Breast epithelium (tissue), 4 donors: ENCODE data around the gene PTPN18. TPM values are rescaled to one million over a fixed set of nuclear protein-coding genes. Genes with fewer than 3 reads are reported as not detected.

Experiments used
- DNase-seq, 2 donors: peaks; one replicate each; pipeline ENCODE4 v3.0.0-alpha.2; 2019; ENCODE audit warnings: low spot score in 2 of 2
- H3K27ac ChIP-seq, 2 donors: fragments of 200-600 bp; sonication (generic) in 1 of 2; one replicate each; pipeline ENCODE4 v1.5.1; 2016 to 2019; ENCODE audit warnings: mild to moderate bottlenecking in 1 of 2
- H3K27me3 ChIP-seq, 2 donors: fragments of 200-600 bp; sonication (generic) in 1 of 2; one replicate each; pipeline versions ENCODE4 v1.5.1 to v1.6.0; 2017 to 2019; ENCODE audit warnings: control low read depth in 1 of 2, mild to moderate bottlenecking in 1 of 2
- H3K36me3 ChIP-seq: fragments of 200-600 bp; one replicate; pipeline ENCODE4 v1.5.1; 2019
- H3K4me1 ChIP-seq, 2 donors: fragments of 200-600 bp; sonication (generic); one replicate each; pipeline ENCODE4 v1.5.1; 2016 to 2019; ENCODE audit warnings: control low read depth in 1 of 2
- H3K4me3 ChIP-seq, 3 donors: fragments of 200-600 bp; sonication (generic); 1 replicate in 2 of 3; 2 replicates in 1 of 3; pipeline ENCODE4 v1.5.1; 2016 to 2019; ENCODE audit warnings: mild to moderate bottlenecking in 3 of 3, moderate library complexity in 2 of 3
- H3K9me3 ChIP-seq, 2 donors: fragments of 200-600 bp; sonication (generic) in 1 of 2; one replicate each; pipeline ENCODE4 v1.5.1; 2016 to 2019; ENCODE audit warnings: control low read depth in 1 of 2
- CTCF ChIP-seq, 3 donors: fragments of 450-650 bp; IDR thresholded peaks; one replicate each; pipeline ENCODE4 v1.5.1; 2016 to 2017; ENCODE audit warnings: antibody characterized with exemption in 3 of 3, mild to moderate bottlenecking in 3 of 3, moderate library complexity in 3 of 3
- POLR2A ChIP-seq: fragments of 450-650 bp; IDR thresholded peaks from one replicate; pipeline ENCODE4 v1.6.1; 2016; ENCODE audit warnings: antibody characterized with exemption, mild to moderate bottlenecking, moderate library complexity
- POLR2AphosphoS5 ChIP-seq, 3 donors: sonication (generic); formaldehyde crosslinking; IDR thresholded peaks; one replicate each; pipeline ENCODE4 v1.6.1; 2017; ENCODE audit warnings: antibody characterized with exemption in 3 of 3
- intact Hi-C: fragments of 100-400 bp; cut with DNase I; formaldehyde crosslinking; loops from one replicate; pipeline ENCODE4 v1.15.1; 2023; ENCODE audit warnings: low total_unique reads
- total RNA-seq, 3 donors: library from RNA; depleted of rRNA; stranded (reverse); fragments of >200 nt; gene quantifications; one replicate each; pipeline ENCODE4 v1.1.0, GENCODE V29; 2016

The PTPN18 gene
- total RNA-seq, 3 donors from 2014 or later, result 50.8 to 77.1 (median 54.3) TPM

- H3K27me3 ChIP-seq, result no peaks in the 10 kb centered on the region
- H3K36me3 ChIP-seq, result peaks cover 1% of the 10 kb centered on the region
- intact Hi-C loops, result no loop called here
- H3K4me3 ChIP-seq, result no peak overlapping the region
- peaks cover 0 to 10% of the 10 kb centered on the region in 2 donors for H3K4me1 ChIP-seq
- DNase-seq, result no peak
- H3K9me3 ChIP-seq, result no peaks in the 10 kb centered on the region
- H3K27ac ChIP-seq, result no peak overlapping the region
- TF ChIP-seq CTCF (IDR thresholded peaks at IDR 0.05) (no peak), POLR2A (no peak), POLR2AphosphoS5 (IDR thresholded peaks at IDR 0.05) (no peak)
Measured at GRCh38 chr2:130351711-130352110, 4.1 kb upstream of the PTPN18 start.

GRCh38 chr2:130352237-130352636 is 3.6 kb upstream of the PTPN18 start:
- DNase-seq, result no peak
- Histone ChIP-seq H3K27me3 (no peaks in the 10 kb centered on the region), H3K4me3 (no peak overlapping the region), H3K27ac (no peak overlapping the region), H3K36me3 (no peaks in the 10 kb centered on the region), H3K9me3 (no peaks in the 10 kb centered on the region), H3K4me1 (peaks cover 0 to 10% of the 10 kb centered on the region in 2 donors)
- intact Hi-C loops, result no loop called here
- TF ChIP-seq CTCF (IDR thresholded peaks at IDR 0.05), result no peak
- TF ChIP-seq POLR2AphosphoS5 (IDR thresholded peaks at IDR 0.05), result no peak
- no peak for TF ChIP-seq POLR2A

- TF ChIP-seq POLR2AphosphoS5 (IDR thresholded peaks at IDR 0.05) (no peak), POLR2A (no peak), CTCF (IDR thresholded peaks at IDR 0.05) (no peak)
- H3K4me3 ChIP-seq, result no peak overlapping the region
- no peaks in the 10 kb centered on the region for H3K9me3 ChIP-seq
- H3K27me3 ChIP-seq, result no peaks in the 10 kb centered on the region
- H3K4me1 ChIP-seq, result peaks cover 0 to 10% of the 10 kb centered on the region in 2 donors
- intact Hi-C loops, result no loop called here
- H3K36me3 ChIP-seq, result no peaks in the 10 kb centered on the region
- DNase-seq, result no peak
- no peak overlapping the region for H3K27ac ChIP-seq
Measured at GRCh38 chr2:130353291-130354138, 2.3 kb upstream of the PTPN18 start.

GRCh38 chr2:130354139-130354428 is 1.8 kb upstream of the PTPN18 start:
- H3K27me3 ChIP-seq, result no peaks in the 10 kb centered on the region
- DNase-seq, result no peak
- H3K9me3 ChIP-seq, result no peaks in the 10 kb centered on the region
- H3K27ac ChIP-seq, result no peak overlapping the region
- H3K4me3 ChIP-seq, result no peak overlapping the region
- intact Hi-C loops, result no loop called here
- H3K4me1 ChIP-seq, result peaks cover 0 to 10% of the 10 kb centered on the region in 2 donors
- no peaks in the 10 kb centered on the region for H3K36me3 ChIP-seq
- TF ChIP-seq CTCF (IDR thresholded peaks at IDR 0.05) (no peak), POLR2A (no peak), POLR2AphosphoS5 (IDR thresholded peaks at IDR 0.05) (no peak)

GRCh38 chr2:130355172-130355577 is 681 bp upstream of the PTPN18 start:
- intact Hi-C loops, result no loop called here
- no peaks in the 10 kb centered on the region for H3K27me3 ChIP-seq
- no peaks in the 10 kb centered on the region for H3K36me3 ChIP-seq
- H3K4me1 ChIP-seq, result peaks cover 0 to 10% of the 10 kb centered on the region in 2 donors
- peak overlapping the region; percentile 59 to 90 (median 77) for H3K4me3 ChIP-seq
- DNase-seq, result no peak
- TF ChIP-seq CTCF (IDR thresholded peaks at IDR 0.05) (no peak), POLR2AphosphoS5 (IDR thresholded peaks at IDR 0.05) (no peak), POLR2A (no peak)
- peak overlapping the region; percentile 77 to 87 for H3K27ac ChIP-seq
- H3K9me3 ChIP-seq, result no peaks in the 10 kb centered on the region
